Upper lobe of left lung (tissue), 6 donors: Measurements from ENCODE around the gene TAAR1. TPM values are rescaled to one million over a fixed set of nuclear protein-coding genes. Genes with fewer than 3 reads are reported as not detected.
"Not testable (repeated sequence)": the region's sequence is repeated elsewhere in the genome, so short reads cannot be mapped to it uniquely, and the experiment has no call there.

ENCODE experiments used
- ATAC-seq, 2 donors: fragments of 200-7000 bp; cut with Tn5 transposase; one replicate each; pipeline ENCODE4 v1.9.1; 2022; ENCODE audit warnings: mild to moderate bottlenecking in 2 of 2, moderate library complexity in 2 of 2; ENCODE audit not compliant: low FRiP score in 2 of 2
- DNase-seq, 2 donors: peaks; one replicate each; pipeline ENCODE4 v3.0.0-alpha.2; 2019 to 2020
- H3K27ac ChIP-seq, 4 donors: fragments of 200-600 bp; sonication (generic); one replicate each; pipeline ENCODE4 v1.5.1; 2016 to 2019
- H3K27me3 ChIP-seq, 4 donors: fragments of 200-600 bp; sonication (generic); one replicate each; pipeline ENCODE4 v1.5.1; 2017 to 2019
- H3K36me3 ChIP-seq, 4 donors: fragments of 200-600 bp; sonication (generic); one replicate each; pipeline ENCODE4 v1.5.1; 2016 to 2019
- H3K4me1 ChIP-seq, 4 donors: fragments of 200-600 bp; sonication (generic); one replicate each; pipeline ENCODE4 v1.5.1; 2018 to 2019
- H3K4me3 ChIP-seq, 4 donors: fragments of 200-600 bp; sonication (generic); one replicate each; pipeline ENCODE4 v1.5.1; 2017 to 2019; ENCODE audit warnings: mild to moderate bottlenecking in 2 of 4, moderate library complexity in 1 of 4
- H3K9me3 ChIP-seq, 4 donors: fragments of 200-600 bp; sonication (generic); one replicate each; pipeline ENCODE4 v1.5.1; 2018 to 2019
- EP300 ChIP-seq, 4 donors: sonication (generic); formaldehyde crosslinking; IDR thresholded peaks; one replicate each; pipeline ENCODE4 v1.5.1; 2017; ENCODE audit warnings: antibody characterized with exemption in 4 of 4, control low read depth in 2 of 4
- POLR2A ChIP-seq, 4 donors: fragments of 450-650 bp; IDR thresholded peaks; one replicate each; pipeline ENCODE4 v1.5.1; 2016 to 2017; ENCODE audit warnings: antibody characterized with exemption in 4 of 4, mild to moderate bottlenecking in 2 of 4
- POLR2AphosphoS5 ChIP-seq, 2 donors: sonication (generic); formaldehyde crosslinking; IDR thresholded peaks; one replicate each; pipeline ENCODE4 v1.5.1; 2017; ENCODE audit warnings: antibody characterized with exemption in 2 of 2
- WGBS, 2 donors: methylation state at CpG; one replicate each; pipeline ENCODE4 v1.1.5; 2017 to 2018; 5-methylcytosine and 5-hydroxymethylcytosine counted together
- total RNA-seq, 6 donors: library from RNA; depleted of rRNA in 4 of 6; stranded (reverse); fragments of >200 nt in 4 of 6; gene quantifications; one replicate each; pipeline versions ENCODE4 v1.1.0 to v1.2.1, GENCODE V29; 2016 to 2021
- TF ChIP-seq, protein P1 (sequence below), 6 experiments: fragments of 450-650 bp in 4 of 6; fragments of 200-600 bp in 2 of 6; sonication (generic) in 2 of 6; IDR thresholded peaks; one replicate each; pipeline ENCODE4 v1.5.1; 2016 to 2019; ENCODE audit warnings: antibody characterized with exemption in 6 of 6
- donor health status: DM: no; HTN: no; CAD: no; lungs with moderate emphysema.
- donor health status: DM: no; HTN: yes; CAD: no; lungs with severe emphysema.

Gene TAAR1
- total RNA-seq, 6 donors from 2014 or later: not detected

GRCh38 chr6:132614554-132614953, 44.4 kb downstream of the TAAR1 start:
- Histone ChIP-seq H3K4me1 (no peaks in the 10 kb centered on the region), H3K4me3 (no peak overlapping the region), H3K36me3 (no peaks in the 10 kb centered on the region), H3K27ac (no peak overlapping the region), H3K9me3 (no peaks in the 10 kb centered on the region), H3K27me3 (no peaks in the 10 kb centered on the region)
- no peak for TF ChIP-seq POLR2AphosphoS5 (IDR thresholded peaks at IDR 0.05)
- DNase-seq (no peak), ATAC-seq (no peak)
- 75 to 80% methylated on average over 6 of the region's 7 CpGs for WGBS, 2 donors

DNA sequence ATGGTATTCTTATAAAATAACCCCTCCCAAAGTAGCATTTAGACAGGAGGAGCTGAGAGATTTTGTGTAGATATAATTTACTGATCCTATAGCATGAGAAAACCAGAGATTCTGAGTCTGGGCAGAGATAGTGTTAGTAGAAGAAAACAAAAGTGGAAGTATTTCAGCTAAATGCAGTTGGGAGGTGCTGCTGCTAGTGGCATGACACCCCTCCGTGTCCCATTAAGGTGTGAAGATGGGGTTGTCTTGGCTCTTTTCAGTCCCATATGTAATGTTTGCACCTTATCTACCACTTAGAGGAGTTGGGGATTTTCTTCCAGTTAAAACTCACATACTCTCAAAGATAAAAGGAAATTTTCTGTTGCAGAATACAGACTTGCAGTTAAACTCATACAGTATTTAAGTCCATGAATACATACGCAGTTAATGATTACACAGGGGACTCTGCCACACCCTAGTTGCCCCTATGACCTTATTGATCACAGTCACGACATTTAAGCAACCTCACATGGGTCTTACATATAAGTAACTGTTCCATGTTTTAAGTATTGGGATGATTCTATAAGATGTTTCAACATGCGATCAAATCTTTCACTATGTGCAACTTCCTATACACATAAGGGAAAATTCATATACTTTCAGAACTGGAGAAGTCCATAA, 46.4 kb downstream of the TAAR1 start:
- no peaks in the 10 kb centered on the region for H3K27me3 ChIP-seq
- no peak overlapping the region for H3K4me3 ChIP-seq
- no peaks in the 10 kb centered on the region for H3K9me3 ChIP-seq
- no peak overlapping the region for H3K27ac ChIP-seq
- no peaks in the 10 kb centered on the region for H3K36me3 ChIP-seq
- H3K4me1 ChIP-seq: no peaks in the 10 kb centered on the region
- WGBS, 2 donors: 46 to 62% methylated on average over 3 to 4 of the region's 4 CpGs
- no peak for ATAC-seq
- no peak for TF ChIP-seq EP300 (IDR thresholded peaks at IDR 0.05)
- no peak for TF ChIP-seq POLR2AphosphoS5 (IDR thresholded peaks at IDR 0.05)
- TF ChIP-seq, protein P1, sequence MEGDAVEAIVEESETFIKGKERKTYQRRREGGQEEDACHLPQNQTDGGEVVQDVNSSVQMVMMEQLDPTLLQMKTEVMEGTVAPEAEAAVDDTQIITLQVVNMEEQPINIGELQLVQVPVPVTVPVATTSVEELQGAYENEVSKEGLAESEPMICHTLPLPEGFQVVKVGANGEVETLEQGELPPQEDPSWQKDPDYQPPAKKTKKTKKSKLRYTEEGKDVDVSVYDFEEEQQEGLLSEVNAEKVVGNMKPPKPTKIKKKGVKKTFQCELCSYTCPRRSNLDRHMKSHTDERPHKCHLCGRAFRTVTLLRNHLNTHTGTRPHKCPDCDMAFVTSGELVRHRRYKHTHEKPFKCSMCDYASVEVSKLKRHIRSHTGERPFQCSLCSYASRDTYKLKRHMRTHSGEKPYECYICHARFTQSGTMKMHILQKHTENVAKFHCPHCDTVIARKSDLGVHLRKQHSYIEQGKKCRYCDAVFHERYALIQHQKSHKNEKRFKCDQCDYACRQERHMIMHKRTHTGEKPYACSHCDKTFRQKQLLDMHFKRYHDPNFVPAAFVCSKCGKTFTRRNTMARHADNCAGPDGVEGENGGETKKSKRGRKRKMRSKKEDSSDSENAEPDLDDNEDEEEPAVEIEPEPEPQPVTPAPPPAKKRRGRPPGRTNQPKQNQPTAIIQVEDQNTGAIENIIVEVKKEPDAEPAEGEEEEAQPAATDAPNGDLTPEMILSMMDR (IDR thresholded peaks at IDR 0.05): no peak
- no peak for TF ChIP-seq POLR2A (IDR thresholded peaks at IDR 0.05)
- DNase-seq: no peak

- DNase-seq (no peak), ATAC-seq (no peak)
- Histone ChIP-seq H3K27ac (no peak overlapping the region), H3K4me1 (no peaks in the 10 kb centered on the region), H3K4me3 (no peak overlapping the region), H3K9me3 (no peaks in the 10 kb centered on the region), H3K36me3 (no peaks in the 10 kb centered on the region), H3K27me3 (no peaks in the 10 kb centered on the region)
- WGBS, 2 donors: 89 to 96% methylated on average over 2 of the region's 2 CpGs
- TF ChIP-seq EP300 (IDR thresholded peaks at IDR 0.05) (no peak), POLR2AphosphoS5 (IDR thresholded peaks at IDR 0.05) (no peak), POLR2A (IDR thresholded peaks at IDR 0.05) (no peak)
- TF ChIP-seq, protein P1 (IDR thresholded peaks at IDR 0.05): no peak
These were observed 47.4 kb downstream of the TAAR1 start for GRCh38 chr6:132611616-132612015.

DNA sequence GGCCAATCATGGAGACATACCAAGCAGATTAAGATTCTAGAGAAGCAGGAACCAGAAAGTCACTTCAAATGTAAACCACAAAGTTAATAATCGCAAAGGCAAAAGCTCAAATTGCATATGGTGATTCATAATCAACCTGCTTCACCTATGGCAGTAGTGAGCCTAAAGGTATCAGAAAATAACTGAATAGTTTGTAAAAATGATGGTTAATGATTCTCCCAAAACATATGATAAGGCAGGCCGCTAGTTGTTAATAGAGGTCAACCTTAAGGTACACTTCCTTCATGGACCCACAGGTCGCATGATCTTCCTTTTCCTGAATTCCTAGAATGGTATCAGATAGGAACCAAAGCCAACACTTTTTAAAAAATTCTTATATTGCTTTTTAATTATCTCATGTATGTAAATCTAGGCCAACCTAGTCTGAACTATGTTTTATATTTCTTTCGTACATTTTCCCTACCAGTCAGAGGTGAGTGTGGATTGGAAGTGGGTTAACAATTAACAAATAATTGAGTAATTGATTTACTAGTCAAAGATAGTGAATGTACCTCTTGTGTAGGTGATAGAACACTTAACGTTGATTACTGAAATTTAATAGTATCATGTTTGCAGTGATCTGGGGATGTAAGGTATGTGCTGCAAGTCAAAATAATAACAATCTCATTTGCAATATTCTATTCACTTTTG, 51.3 kb downstream of the TAAR1 start:
- TF ChIP-seq, protein P1 (IDR thresholded peaks at IDR 0.05): no peak
- Histone ChIP-seq H3K27me3 (no peaks in the 10 kb centered on the region), H3K9me3 (no peaks in the 10 kb centered on the region), H3K4me1 (no peaks in the 10 kb centered on the region), H3K36me3 (no peaks in the 10 kb centered on the region), H3K27ac (no peak overlapping the region), H3K4me3 (no peak overlapping the region)
- DNase-seq (no peak), ATAC-seq (no peak)
- 82% methylated on average over 5 of the region's 5 CpGs for whole genome bisulfite sequencing, 2 donors

DNA sequence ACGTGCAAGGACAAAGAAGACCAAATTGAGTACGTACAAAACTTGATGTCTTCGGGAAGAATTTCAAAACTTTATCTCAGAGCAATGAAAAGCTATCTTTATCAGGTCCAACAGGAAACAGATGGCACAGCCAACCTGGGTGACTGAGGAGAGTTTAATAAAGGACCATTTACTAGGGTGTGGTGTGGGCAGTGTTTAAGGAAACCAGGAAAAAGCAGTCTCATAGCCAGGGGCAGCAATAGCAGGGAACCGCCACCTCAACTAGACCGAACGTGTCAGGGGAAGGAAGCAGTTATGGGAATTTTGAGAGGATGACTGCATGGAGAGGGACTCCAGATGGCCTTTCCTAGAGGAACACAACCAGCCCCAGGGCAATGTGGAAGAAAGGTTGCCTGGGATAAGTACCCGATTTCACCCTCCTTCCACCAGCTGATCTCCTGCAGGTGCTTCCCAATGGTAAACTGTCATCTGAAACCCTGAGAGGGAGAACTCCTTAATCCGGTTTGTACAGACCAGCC, 54.3 kb downstream of the TAAR1 start:
- ATAC-seq: no peak
- no peak overlapping the region for H3K4me3 ChIP-seq
- no peak overlapping the region for H3K27ac ChIP-seq
- H3K9me3 ChIP-seq: no peaks in the 10 kb centered on the region
- no peak for DNase-seq
- 77 to 82% methylated on average over 8 of the region's 8 CpGs for WGBS, 2 donors
- no peaks in the 10 kb centered on the region for H3K4me1 ChIP-seq
- no peak for TF ChIP-seq EP300 (IDR thresholded peaks at IDR 0.05)
- TF ChIP-seq POLR2A (IDR thresholded peaks at IDR 0.05): no peak
- TF ChIP-seq, protein P1 (IDR thresholded peaks at IDR 0.05): no peak
- no peak for TF ChIP-seq POLR2AphosphoS5 (IDR thresholded peaks at IDR 0.05)
- no peaks in the 10 kb centered on the region for H3K36me3 ChIP-seq
- H3K27me3 ChIP-seq: no peaks in the 10 kb centered on the region

DNA sequence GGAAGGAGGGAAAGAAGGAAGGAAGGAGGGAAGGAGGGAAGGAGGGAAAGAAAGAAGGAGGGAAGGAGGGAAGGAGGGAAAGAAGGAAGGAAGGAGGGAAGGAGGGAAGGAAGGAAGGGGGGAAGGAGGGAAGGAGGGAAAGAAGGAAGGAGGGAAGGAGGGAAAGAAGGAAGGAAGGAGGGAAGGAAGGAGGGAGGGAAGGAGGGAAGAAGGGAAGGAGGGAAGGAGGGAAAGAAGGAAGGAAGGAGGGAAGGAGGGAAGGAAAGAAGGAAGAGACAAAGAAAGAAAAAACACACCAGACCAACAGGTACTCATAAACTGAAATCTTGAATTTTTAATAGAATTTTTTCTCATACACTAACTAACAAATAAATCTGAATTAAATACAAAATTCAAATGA, 58.1 kb downstream of the TAAR1 start:
- H3K4me3 ChIP-seq, H3K9me3 ChIP-seq, DNase-seq, H3K4me1 ChIP-seq, H3K27ac ChIP-seq, H3K36me3 ChIP-seq, ATAC-seq, H3K27me3 ChIP-seq: not testable (repeated sequence)
